ENCODE results near the gene TFF3. TPM values are rescaled to one million over a fixed set of nuclear protein-coding genes. Genes with fewer than 3 reads are reported as not detected.

TFF3 gene
- polyA plus RNA-seq, 1 donor from 2014 or later, result not detected

GRCh38 chr21:42303443-42303842 is 11.8 kb downstream of the TFF3 start:
- Histone ChIP-seq H3F3A (ENCODE audit: insufficient read depth, low read length, poor library complexity, severe bottlenecking) (no peaks in the 10 kb centered on the region), H4K20me1 (ENCODE audit: insufficient read depth) (no peaks in the 10 kb centered on the region)
- TF ChIP-seq CTCF (IDR thresholded peaks at IDR 0.05; ENCODE audit: poor library complexity, severe bottlenecking) (no peak), TAF1 (IDR thresholded peaks at IDR 0.05; ENCODE audit: low read depth) (no peak), SMC3 (conservative IDR thresholded peaks at IDR 0.05; ENCODE audit: poor library complexity) (no peak), RAD21 (conservative IDR thresholded peaks at IDR 0.05) (no peak), EP300 (conservative IDR thresholded peaks at IDR 0.05; ENCODE audit: poor library complexity, severe bottlenecking) (no peak), EZH2 (IDR thresholded peaks at IDR 0.05; ENCODE audit: borderline replicate concordance, insufficient read depth, low read length, poor library complexity, severe bottlenecking) (no peak), MXI1 (conservative IDR thresholded peaks at IDR 0.05; ENCODE audit: poor library complexity, severe bottlenecking) (no peak), REST (IDR thresholded peaks at IDR 0.05; ENCODE audit: borderline replicate concordance) (no peak)

GRCh38 chr21:42302794-42303193 is 12.4 kb downstream of the TFF3 start:
- no peaks in the 10 kb centered on the region for H3K9me2 ChIP-seq (ENCODE audit: insufficient read depth, low read length)
- H3K36me3 ChIP-seq (ENCODE audit: insufficient read depth, low read length), result no peaks in the 10 kb centered on the region
- no peaks in the 10 kb centered on the region for H3F3A ChIP-seq (ENCODE audit: insufficient read depth, low read length, poor library complexity, severe bottlenecking)
- H3K4me2 ChIP-seq (ENCODE audit: low read length), result no peak overlapping the region
- no peak overlapping the region for H2AFZ ChIP-seq (ENCODE audit: low read depth, low read length)
- H4K20me1 ChIP-seq (ENCODE audit: insufficient read depth), result no peaks in the 10 kb centered on the region
- no peak for TF ChIP-seq REST (IDR thresholded peaks at IDR 0.05; ENCODE audit: borderline replicate concordance)
- TF ChIP-seq EZH2 (IDR thresholded peaks at IDR 0.05; ENCODE audit: borderline replicate concordance, insufficient read depth, low read length, poor library complexity, severe bottlenecking), result no peak
- no peak for TF ChIP-seq TAF1 (IDR thresholded peaks at IDR 0.05; ENCODE audit: low read depth)
- TF ChIP-seq POLR2AphosphoS5 (IDR thresholded peaks at IDR 0.05), result no peak
- H3K9ac ChIP-seq (ENCODE audit: low read length), result no peak overlapping the region
- no peak overlapping the region for H3K27ac ChIP-seq (ENCODE audit: low read length)
- no peaks in the 10 kb centered on the region for H3K9me3 ChIP-seq (ENCODE audit: low read length)
- H3K4me3 ChIP-seq (ENCODE audit: low read length), result no peak overlapping the region
- H3K27me3 ChIP-seq (ENCODE audit: insufficient read depth, low read depth, low read length), result no peaks in the 10 kb centered on the region
- H3K79me2 ChIP-seq (replicated peaks; ENCODE audit: insufficient read depth, low read length), result no peaks in the 10 kb centered on the region

More at GRCh38 chr21:42303443-42303842, 11.8 kb downstream of the TFF3 start:
- H3K27me3 ChIP-seq (ENCODE audit: insufficient read depth, low read depth, low read length), result no peaks in the 10 kb centered on the region
- H3K9ac ChIP-seq (ENCODE audit: low read length), result no peak overlapping the region
- no peaks in the 10 kb centered on the region for H3K9me2 ChIP-seq (ENCODE audit: insufficient read depth, low read length)
- no peak overlapping the region for H3K4me3 ChIP-seq (ENCODE audit: low read length)
- H3K4me2 ChIP-seq (ENCODE audit: low read length), result no peak overlapping the region
- no peak overlapping the region for H2AFZ ChIP-seq (ENCODE audit: low read depth, low read length)
- H3K27ac ChIP-seq (ENCODE audit: low read length), result no peak overlapping the region
- no peaks in the 10 kb centered on the region for H3K9me3 ChIP-seq (ENCODE audit: low read length)
- H3K36me3 ChIP-seq (ENCODE audit: insufficient read depth, low read length), result no peaks in the 10 kb centered on the region
- no peaks in the 10 kb centered on the region for H3K79me2 ChIP-seq (replicated peaks; ENCODE audit: insufficient read depth, low read length)

All from neural cell (in vitro differentiated cells).